Measurements from ENCODE around the gene CEBPE. TPM values are rescaled to one million over a fixed set of nuclear protein-coding genes. Genes with fewer than 3 reads are reported as not detected.

CEBPE gene
- total RNA-seq, 1 experiment from 2014 or later: not detected

DNA sequence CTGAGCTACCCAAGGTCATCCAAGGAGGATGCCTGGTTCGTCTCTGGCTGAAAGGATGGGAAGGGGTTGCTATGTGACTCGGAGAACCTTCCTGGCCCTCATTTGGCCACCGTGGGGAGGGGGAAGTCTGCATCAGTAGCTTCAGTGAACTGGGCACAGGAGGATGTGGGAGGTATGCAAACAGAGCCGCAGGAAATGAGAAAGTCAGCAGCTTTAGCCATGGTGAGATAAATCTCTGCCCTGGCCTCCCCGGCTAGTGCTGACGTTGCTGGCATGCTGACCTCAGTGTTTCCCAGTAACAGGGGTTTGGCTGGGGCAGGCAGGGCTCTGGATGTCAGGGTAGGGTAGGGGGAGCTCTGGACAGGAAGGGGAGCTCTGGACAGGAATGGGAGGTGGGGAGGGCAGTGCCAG lies 2.3 kb upstream of the CEBPE start:
- H3K27ac Mint-ChIP-seq (ENCODE audit: unreplicated experiment): no peak overlapping the region
- no peak for DNase-seq
- intact Hi-C loops (cut with micrococcal nuclease; ENCODE audit: unreplicated experiment): loop anchor here (1.0 kb wide), 2 partner anchors 61 to 66 kb away; no protein-coding TSS in a partner anchor
- peaks cover 24% of the 10 kb centered on the region for H3K4me1 Mint-ChIP-seq (ENCODE audit: low read depth, unreplicated experiment)
- H3K9me3 Mint-ChIP-seq (ENCODE audit: low read depth, unreplicated experiment): no peaks in the 10 kb centered on the region
- TF ChIP-seq, protein P1, sequence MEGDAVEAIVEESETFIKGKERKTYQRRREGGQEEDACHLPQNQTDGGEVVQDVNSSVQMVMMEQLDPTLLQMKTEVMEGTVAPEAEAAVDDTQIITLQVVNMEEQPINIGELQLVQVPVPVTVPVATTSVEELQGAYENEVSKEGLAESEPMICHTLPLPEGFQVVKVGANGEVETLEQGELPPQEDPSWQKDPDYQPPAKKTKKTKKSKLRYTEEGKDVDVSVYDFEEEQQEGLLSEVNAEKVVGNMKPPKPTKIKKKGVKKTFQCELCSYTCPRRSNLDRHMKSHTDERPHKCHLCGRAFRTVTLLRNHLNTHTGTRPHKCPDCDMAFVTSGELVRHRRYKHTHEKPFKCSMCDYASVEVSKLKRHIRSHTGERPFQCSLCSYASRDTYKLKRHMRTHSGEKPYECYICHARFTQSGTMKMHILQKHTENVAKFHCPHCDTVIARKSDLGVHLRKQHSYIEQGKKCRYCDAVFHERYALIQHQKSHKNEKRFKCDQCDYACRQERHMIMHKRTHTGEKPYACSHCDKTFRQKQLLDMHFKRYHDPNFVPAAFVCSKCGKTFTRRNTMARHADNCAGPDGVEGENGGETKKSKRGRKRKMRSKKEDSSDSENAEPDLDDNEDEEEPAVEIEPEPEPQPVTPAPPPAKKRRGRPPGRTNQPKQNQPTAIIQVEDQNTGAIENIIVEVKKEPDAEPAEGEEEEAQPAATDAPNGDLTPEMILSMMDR (IDR thresholded peaks at IDR 0.05; ENCODE audit: unreplicated experiment): no peak
- peaks cover 58% of the 10 kb centered on the region for H3K27me3 Mint-ChIP-seq (ENCODE audit: unreplicated experiment)
- no peaks in the 10 kb centered on the region for H3K36me3 Mint-ChIP-seq (ENCODE audit: insufficient read depth, unreplicated experiment)
- no peak overlapping the region for H3K4me3 Mint-ChIP-seq (ENCODE audit: low read depth, unreplicated experiment)
- CTCF ChIA-PET: interaction anchor here (1.0 to 2.7 kb wide), 7 partner anchors 26 to 259 kb away, joined by 3 to 46 read pairs (median 7); partner anchors contain the start of genes ACIN1 and C14orf119
- no TSS peak for BruUV-seq (replicated peaks)

DNA sequence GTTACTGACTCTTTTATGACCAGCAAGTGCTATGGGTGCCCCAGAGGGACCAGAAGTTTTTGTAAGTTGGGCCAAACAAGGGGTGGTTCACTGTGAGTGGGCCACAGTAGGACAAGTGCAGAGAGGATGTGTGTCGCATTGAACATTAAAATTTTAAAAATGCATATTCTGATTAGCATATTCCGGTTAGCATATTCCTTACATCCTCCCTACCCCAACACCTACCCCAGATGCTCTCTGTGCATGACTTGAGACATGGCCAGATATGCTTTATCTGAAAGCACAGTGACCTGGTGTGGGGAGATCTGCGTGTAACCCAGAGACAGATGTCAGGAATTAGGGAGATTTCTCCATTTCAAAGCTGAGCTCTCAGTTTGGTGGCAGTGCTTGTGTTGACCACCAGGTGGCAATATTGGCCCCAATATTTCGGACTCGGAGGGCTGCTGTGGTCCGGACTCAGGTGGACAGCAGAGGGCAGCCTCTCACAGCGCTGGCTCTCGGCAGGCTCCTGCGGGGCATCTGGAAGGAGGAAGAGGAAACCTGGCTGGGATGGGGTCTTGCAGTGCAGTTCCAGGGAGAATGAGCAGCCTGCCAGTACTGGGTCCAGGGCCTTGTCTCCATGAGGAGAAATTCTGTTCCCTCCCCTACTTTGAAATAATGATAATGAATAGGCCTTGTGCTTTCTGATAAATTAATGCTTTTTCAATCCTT lies 1.6 kb upstream of the CEBPE start:
- no TSS peak for BruUV-seq (replicated peaks)
- Mint-ChIP-seq H3K9me3 (ENCODE audit: low read depth, unreplicated experiment) (no peaks in the 10 kb centered on the region), H3K4me1 (ENCODE audit: low read depth, unreplicated experiment) (peaks cover 24% of the 10 kb centered on the region), H3K36me3 (ENCODE audit: insufficient read depth, unreplicated experiment) (no peaks in the 10 kb centered on the region), H3K4me3 (ENCODE audit: low read depth, unreplicated experiment) (no peak overlapping the region), H3K27ac (ENCODE audit: unreplicated experiment) (no peak overlapping the region), H3K27me3 (ENCODE audit: unreplicated experiment) (peaks cover 52% of the 10 kb centered on the region)
- intact Hi-C loops (cut with micrococcal nuclease; ENCODE audit: unreplicated experiment): loop anchor here (1.0 kb wide), 2 partner anchors 62 to 67 kb away; no protein-coding TSS in a partner anchor
- CTCF ChIA-PET: interaction anchor here (0.6 to 2.7 kb wide), 19 partner anchors 17 to 311 kb away, joined by 3 to 46 read pairs (median 5); partner anchors contain the start of genes ACIN1, BCL2L2, C14orf119 and PABPN1
- TF ChIP-seq, protein P1 (IDR thresholded peaks at IDR 0.05; ENCODE audit: unreplicated experiment): peak; percentile 95
- peak; percentile 89 for DNase-seq

DNA sequence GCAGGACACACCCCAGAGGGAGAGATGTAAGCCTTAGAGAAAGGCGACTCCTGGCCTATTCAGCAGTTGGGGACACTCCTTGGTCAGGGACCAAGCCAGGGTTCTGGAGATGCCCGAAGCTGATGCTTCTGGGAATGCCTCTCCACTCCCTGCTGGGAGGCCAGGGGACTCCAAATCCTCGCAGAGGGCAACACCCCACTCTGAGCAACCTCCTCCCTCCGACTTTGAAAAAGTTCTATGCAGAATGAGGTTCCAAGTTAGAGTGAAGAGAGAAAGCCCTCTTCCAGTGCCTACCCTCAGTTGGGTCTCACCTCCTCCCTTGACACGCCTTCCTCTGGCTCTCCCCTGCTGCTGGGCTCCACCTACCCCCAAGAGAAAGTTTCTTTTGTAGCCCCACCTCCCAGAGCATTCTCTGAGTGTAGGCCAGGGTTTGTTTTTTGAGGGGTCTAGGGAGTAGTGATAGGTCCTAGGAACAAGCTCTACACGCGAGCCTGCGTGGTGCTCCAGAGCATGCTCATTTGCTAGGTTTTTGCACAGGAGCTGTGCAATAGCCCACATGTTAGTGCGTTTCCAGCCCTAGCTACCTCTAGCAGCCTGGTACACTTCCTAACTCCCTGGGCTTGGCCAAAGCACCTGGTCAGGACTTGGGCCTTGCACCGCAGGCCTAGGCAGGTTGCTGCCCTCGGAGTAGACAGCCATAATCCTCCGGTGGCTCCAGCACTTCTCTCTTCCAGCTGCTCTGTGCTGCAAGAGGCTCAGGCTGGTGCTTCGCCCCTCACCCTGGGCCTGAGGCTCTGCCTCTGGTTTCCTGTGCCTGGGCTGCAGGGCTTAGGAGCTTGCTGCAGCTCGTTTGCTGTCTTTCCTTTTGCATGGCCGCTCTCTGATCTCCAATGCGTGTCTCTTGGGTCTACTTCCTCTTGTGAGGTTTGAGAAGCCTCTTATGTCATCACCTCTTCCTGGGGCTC lies 590 bp upstream of the CEBPE start:
- intact Hi-C loops (cut with micrococcal nuclease; ENCODE audit: unreplicated experiment): no loop called here
- CTCF ChIA-PET: interaction anchor here (0.8 to 2.7 kb wide), 5 partner anchors 25 to 141 kb away, joined by 3 to 46 read pairs (median 7); partner anchors contain the start of genes ACIN1 and C14orf119
- no peak overlapping the region for H3K4me3 Mint-ChIP-seq (ENCODE audit: low read depth, unreplicated experiment)
- H3K27me3 Mint-ChIP-seq (ENCODE audit: unreplicated experiment): peaks cover 41% of the 10 kb centered on the region
- H3K27ac Mint-ChIP-seq (ENCODE audit: unreplicated experiment): no peak overlapping the region
- H3K4me1 Mint-ChIP-seq (ENCODE audit: low read depth, unreplicated experiment): peaks cover 33% of the 10 kb centered on the region
- no peaks in the 10 kb centered on the region for H3K9me3 Mint-ChIP-seq (ENCODE audit: low read depth, unreplicated experiment)
- BruUV-seq (replicated peaks): no TSS peak
- TF ChIP-seq, protein P1 (IDR thresholded peaks at IDR 0.05; ENCODE audit: unreplicated experiment): no peak
- no peak for DNase-seq
- H3K36me3 Mint-ChIP-seq (ENCODE audit: insufficient read depth, unreplicated experiment): no peaks in the 10 kb centered on the region

DNA sequence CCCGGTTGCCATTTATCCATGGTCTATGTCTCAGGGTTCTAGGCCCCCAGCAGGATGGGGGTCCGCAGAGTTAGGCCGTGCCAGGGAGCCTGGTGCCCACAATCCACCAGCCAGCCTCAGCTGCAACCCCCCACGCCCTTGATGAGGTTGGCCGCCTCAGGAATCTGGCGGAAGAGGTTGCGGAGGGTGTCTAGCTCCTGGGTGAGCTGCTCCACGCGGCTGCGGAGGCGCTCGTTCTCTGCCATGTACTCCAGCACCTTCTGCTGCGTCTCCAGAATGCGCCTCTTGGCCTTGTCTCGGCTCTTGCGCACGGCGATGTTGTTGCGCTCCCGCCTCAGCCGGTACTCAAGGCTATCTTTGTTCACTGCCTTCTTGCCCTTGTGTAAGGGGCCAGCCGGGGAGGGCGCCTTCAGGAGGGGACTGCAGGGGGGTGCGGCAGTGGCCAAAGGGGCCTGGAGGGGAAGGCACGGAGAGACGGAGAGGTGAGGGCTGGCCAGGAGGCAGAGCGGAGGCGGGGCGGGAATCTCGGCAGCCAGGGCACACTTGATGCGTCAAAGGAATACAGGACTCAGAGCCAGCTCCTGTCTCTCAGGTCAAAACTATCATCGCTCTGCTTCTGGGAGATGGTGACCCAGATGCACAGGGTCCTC lies 1.6 kb downstream of the CEBPE start:
- intact Hi-C loops (cut with micrococcal nuclease; ENCODE audit: unreplicated experiment): no loop called here

More for the DNA sequence above, 1.6 kb downstream of the CEBPE start:
- BruUV-seq (replicated peaks): no TSS peak
- Mint-ChIP-seq H3K27ac (ENCODE audit: unreplicated experiment) (no peak overlapping the region), H3K4me3 (ENCODE audit: low read depth, unreplicated experiment) (no peak overlapping the region), H3K4me1 (ENCODE audit: low read depth, unreplicated experiment) (peaks cover 21% of the 10 kb centered on the region), H3K27me3 (ENCODE audit: unreplicated experiment) (peaks cover 20% of the 10 kb centered on the region), H3K36me3 (ENCODE audit: insufficient read depth, unreplicated experiment) (no peaks in the 10 kb centered on the region), H3K9me3 (ENCODE audit: low read depth, unreplicated experiment) (no peaks in the 10 kb centered on the region)
- TF ChIP-seq, protein P1 (IDR thresholded peaks at IDR 0.05; ENCODE audit: unreplicated experiment): no peak
- DNase-seq: no peak
- CTCF ChIA-PET: interaction anchor here (0.6 kb wide), 1 partner anchor 97 kb away, joined by 4 read pairs; no protein-coding TSS in a partner anchor

All from Calu3 (cell line).